ENCODE data around the gene KLHDC9.
A peak's percentile ranks its signal among the peaks of the same experiment; 100 is the strongest.

KLHDC9 gene

DNA sequence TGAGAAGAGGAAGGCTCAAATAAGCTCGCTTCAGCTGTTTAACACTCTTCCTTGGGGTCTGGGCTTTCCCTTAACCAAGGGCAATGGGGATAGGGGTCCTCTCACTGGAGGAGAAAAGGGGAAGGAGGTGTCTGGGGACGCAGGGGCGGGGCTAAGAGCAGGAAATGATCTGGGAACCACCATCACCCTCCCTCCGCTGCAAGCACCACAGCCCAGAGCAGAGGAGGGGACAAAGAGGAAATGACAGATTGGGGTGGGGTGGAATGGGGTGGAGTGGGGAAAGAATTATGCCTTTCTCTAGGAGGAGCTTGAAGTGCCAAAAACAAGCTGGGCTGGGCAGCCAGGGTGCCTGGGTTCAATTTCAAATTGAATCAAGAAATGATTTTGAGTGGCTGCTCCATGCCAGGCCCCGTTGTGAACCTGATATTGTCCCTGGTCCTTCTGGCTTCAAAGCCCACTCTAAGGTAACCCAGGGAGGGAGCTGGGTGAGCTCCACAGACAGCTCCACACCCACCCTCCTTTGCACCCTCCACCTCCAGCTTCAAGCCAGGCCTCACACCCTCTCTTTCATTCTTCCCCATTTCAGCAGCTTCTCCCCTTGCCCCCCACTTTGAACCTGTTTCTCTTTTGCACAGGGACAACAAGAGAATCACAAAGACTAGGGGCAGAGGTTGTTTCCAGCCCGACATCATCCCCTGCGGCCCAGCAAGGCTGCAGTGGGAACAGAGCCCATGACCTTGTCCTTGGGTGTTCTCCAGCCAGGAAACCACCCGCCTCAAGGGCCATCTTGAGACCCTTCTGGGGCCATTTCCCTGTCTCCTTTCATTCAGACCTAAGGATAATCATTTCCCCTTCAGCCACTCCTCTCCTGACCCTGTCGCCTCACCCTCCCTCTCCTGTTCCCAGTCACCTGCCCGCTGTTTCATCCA, 29.6 kb upstream of the KLHDC9 start:
- H3K36me3 ChIP-seq (ENCODE audit: control insufficient read depth, insufficient read depth, low read length, severe bottlenecking), result no peaks in the 10 kb centered on the region
- no peak for DNase-seq (ENCODE audit: low read depth)
- H3K9ac ChIP-seq (ENCODE audit: low read length), result no peak overlapping the region
- H3K27me3 ChIP-seq (replicated peaks; ENCODE audit: control insufficient read depth, insufficient read depth, low read length), result peaks cover 5% of the 10 kb centered on the region
- H3K4me1 ChIP-seq (ENCODE audit: control insufficient read depth, insufficient read depth, low read length), result no peaks in the 10 kb centered on the region
- H3K9me3 ChIP-seq (ENCODE audit: control insufficient read depth, low read length), result no peaks in the 10 kb centered on the region
- no peak overlapping the region for H3K4me3 ChIP-seq (ENCODE audit: low read length)

DNA sequence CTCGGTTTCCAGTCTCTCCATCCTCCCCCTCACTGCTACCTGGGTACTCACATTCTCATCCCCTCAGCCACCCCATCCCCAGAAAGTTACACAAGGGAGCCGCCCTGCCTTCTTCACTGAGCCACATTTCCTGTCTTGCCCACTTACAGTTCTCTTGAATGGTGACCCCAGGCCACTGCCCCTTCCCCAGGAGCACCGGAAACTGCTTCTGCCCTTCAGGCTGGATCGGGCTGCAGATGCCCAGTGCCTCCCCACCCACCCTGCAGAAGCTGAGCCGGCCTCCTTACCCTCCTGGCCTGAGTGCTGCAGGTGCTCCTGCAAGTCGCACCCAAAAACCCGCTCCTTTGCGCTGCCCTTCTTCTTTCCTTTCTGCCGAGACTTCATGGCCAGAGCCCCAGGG, 28.9 kb upstream of the KLHDC9 start:
- no peaks in the 10 kb centered on the region for H3K36me3 ChIP-seq (ENCODE audit: control insufficient read depth, insufficient read depth, low read length, severe bottlenecking)
- H3K4me1 ChIP-seq (ENCODE audit: control insufficient read depth, insufficient read depth, low read length), result no peaks in the 10 kb centered on the region
- no peak overlapping the region for H3K4me3 ChIP-seq (ENCODE audit: low read length)
- H3K27me3 ChIP-seq (replicated peaks; ENCODE audit: control insufficient read depth, insufficient read depth, low read length), result peaks cover 5% of the 10 kb centered on the region
- DNase-seq (ENCODE audit: low read depth), result no peak
- H3K9ac ChIP-seq (ENCODE audit: low read length), result no peak overlapping the region
- no peaks in the 10 kb centered on the region for H3K9me3 ChIP-seq (ENCODE audit: control insufficient read depth, low read length)

DNA sequence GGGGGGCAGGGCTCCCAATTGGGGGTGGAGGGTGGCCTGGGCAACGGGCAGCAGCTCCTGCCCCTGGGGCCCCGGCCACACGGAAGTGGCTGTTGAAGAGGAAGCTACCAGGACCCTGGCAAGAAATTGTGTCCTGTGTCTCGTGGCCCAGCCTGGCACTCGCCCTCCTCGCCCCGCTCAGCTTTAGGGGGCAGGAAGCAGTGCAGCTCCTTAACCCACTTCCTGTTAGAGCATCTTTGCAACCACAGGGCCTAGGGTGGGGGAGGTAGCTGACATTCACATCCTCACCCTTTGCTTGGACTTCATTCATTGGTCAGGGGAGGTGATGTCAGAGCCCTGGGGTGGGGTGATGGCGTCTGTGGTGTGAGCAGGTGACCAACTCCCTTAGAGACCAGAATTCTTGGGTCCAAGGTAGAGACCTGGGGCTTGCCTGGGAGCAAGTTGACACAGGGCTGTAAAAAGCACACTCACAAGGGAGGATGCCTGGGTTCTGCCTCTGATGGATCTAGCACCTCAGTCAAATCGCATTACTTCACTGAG, 28.4 kb upstream of the KLHDC9 start, which contains the start of gene ARHGAP30:
TSS of gene ARHGAP30 (minus strand) at position 161 of the 540 bp plus-strand sequence. CDS start 267 bp downstream, outside the sequence.
- Histone ChIP-seq H3K36me3 (ENCODE audit: control insufficient read depth, insufficient read depth, low read length, severe bottlenecking) (no peaks in the 10 kb centered on the region), H3K9me3 (ENCODE audit: control insufficient read depth, low read length) (no peaks in the 10 kb centered on the region), H3K27me3 (replicated peaks; ENCODE audit: control insufficient read depth, insufficient read depth, low read length) (peaks cover 5% of the 10 kb centered on the region), H3K9ac (ENCODE audit: low read length) (no peak within 1 kb of the TSS), H3K4me1 (ENCODE audit: control insufficient read depth, insufficient read depth, low read length) (no peaks in the 10 kb centered on the region), H3K4me3 (ENCODE audit: low read length) (no peak within 1 kb of the TSS)
- no peak for DNase-seq (ENCODE audit: low read depth)

DNA sequence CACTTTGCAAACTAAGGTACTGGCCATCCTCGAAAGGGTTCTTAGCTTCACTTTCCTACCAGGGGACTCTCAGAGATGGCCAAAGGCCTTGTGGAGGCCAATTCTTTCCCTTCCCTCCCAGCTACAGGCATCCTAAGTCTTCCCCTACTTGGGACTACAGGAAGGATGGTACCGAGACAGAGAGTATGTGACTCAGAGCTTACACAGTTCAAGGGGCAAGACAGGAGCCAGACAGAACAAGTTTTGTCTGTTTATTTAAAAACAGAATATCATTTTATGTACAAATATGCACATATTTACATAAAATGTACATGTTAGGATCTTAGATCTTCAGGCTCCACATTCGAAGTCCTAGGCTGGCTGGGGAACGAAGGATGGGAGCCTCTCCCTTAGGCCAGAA, 27.4 kb upstream of the KLHDC9 start:
- Histone ChIP-seq H3K9ac (ENCODE audit: low read length) (no peak overlapping the region), H3K36me3 (ENCODE audit: control insufficient read depth, insufficient read depth, low read length, severe bottlenecking) (no peaks in the 10 kb centered on the region), H3K27me3 (replicated peaks; ENCODE audit: control insufficient read depth, insufficient read depth, low read length) (peaks cover 3% of the 10 kb centered on the region), H3K4me3 (ENCODE audit: low read length) (no peak overlapping the region), H3K4me1 (ENCODE audit: control insufficient read depth, insufficient read depth, low read length) (no peaks in the 10 kb centered on the region), H3K9me3 (ENCODE audit: control insufficient read depth, low read length) (no peaks in the 10 kb centered on the region)
- DNase-seq (ENCODE audit: low read depth), result no peak

DNA sequence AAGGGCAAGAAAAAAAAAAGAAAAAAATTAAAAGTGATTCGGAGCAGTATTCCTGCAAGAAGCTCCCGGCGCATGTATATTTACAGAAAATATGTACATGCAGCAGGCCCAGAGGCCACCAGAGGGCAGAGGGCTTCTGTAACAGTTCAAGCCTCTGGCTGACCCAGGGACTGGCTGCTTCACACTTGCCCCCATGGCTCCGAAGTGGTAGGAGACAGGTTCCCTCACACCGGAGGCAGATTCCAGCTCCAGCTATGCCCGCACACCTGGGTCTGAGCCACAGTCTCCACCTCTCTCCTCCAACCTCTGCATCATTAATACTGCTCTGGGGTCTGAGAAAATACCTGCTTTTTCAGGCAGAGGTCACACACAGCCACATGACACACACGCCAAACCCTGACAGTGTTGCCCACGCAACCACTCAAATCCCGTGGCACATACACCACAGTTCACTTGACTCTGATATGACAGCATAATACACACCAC, 26.2 kb upstream of the KLHDC9 start:
- H3K9ac ChIP-seq (ENCODE audit: low read length), result no peak overlapping the region
- peak; percentile 29 for DNase-seq (ENCODE audit: low read depth)
- no peaks in the 10 kb centered on the region for H3K27me3 ChIP-seq (replicated peaks; ENCODE audit: control insufficient read depth, insufficient read depth, low read length)
- no peaks in the 10 kb centered on the region for H3K4me1 ChIP-seq (ENCODE audit: control insufficient read depth, insufficient read depth, low read length)
- H3K36me3 ChIP-seq (ENCODE audit: control insufficient read depth, insufficient read depth, low read length, severe bottlenecking), result no peaks in the 10 kb centered on the region
- no peaks in the 10 kb centered on the region for H3K9me3 ChIP-seq (ENCODE audit: control insufficient read depth, low read length)
- no peak overlapping the region for H3K4me3 ChIP-seq (ENCODE audit: low read length)

DNA sequence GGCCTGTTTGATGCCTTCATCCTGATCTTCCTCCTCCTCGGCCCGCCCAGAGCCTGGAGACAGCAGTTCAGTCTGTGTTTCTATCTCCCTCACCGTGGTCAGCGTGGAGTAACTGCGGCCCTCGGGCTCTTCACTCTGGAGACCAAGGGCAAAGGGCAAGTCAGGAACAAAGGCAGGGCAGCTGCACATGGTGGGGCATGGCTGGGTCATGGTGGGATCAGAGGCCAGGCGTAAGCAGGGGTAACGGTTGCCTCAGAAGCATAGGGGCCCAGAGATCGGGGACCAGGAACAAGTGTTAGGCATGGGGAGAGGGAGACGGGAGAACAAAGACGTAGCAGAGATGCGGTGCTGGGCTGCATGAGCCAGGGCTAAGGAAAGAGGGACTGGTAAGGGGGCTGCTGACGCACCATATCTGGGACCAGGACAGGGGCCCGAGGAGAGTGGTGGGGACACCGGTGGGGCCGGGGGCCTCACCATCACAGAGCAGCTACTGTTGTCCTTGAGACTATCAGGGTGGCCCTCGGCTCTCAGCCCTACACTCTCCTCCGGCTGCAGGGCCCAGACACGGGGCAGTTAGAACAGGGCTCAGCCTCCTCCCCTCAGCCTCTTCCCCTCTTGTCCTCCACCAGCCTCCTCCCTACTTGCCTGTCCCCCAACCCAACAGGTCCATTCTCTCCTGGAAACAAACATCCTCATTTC, 25.3 kb upstream of the KLHDC9 start:
- no peak for DNase-seq (ENCODE audit: low read depth)
- Histone ChIP-seq H3K36me3 (ENCODE audit: control insufficient read depth, insufficient read depth, low read length, severe bottlenecking) (no peaks in the 10 kb centered on the region), H3K4me3 (ENCODE audit: low read length) (no peak overlapping the region), H3K9me3 (ENCODE audit: control insufficient read depth, low read length) (no peaks in the 10 kb centered on the region), H3K27me3 (replicated peaks; ENCODE audit: control insufficient read depth, insufficient read depth, low read length) (no peaks in the 10 kb centered on the region), H3K4me1 (ENCODE audit: control insufficient read depth, insufficient read depth, low read length) (no peaks in the 10 kb centered on the region), H3K9ac (ENCODE audit: low read length) (no peak overlapping the region)

GRCh38 chr1:161073474-161074121, 24.6 kb upstream of the KLHDC9 start:
- H3K4me3 ChIP-seq (ENCODE audit: low read length), result no peak overlapping the region

GRCh38 chr1:161074676-161075368, 23.3 kb upstream of the KLHDC9 start:
- H3K4me1 ChIP-seq (ENCODE audit: control insufficient read depth, insufficient read depth, low read length), result peaks cover under 1% of the 10 kb centered on the region
- no peaks in the 10 kb centered on the region for H3K36me3 ChIP-seq (ENCODE audit: control insufficient read depth, insufficient read depth, low read length, severe bottlenecking)
- no peaks in the 10 kb centered on the region for H3K27me3 ChIP-seq (replicated peaks; ENCODE audit: control insufficient read depth, insufficient read depth, low read length)
- H3K9me3 ChIP-seq (ENCODE audit: control insufficient read depth, low read length), result no peaks in the 10 kb centered on the region
- H3K9ac ChIP-seq (ENCODE audit: low read length), result no peak overlapping the region
- DNase-seq (ENCODE audit: low read depth), result no peak
- H3K4me3 ChIP-seq (ENCODE audit: low read length), result no peak overlapping the region

More at GRCh38 chr1:161073474-161074121, 24.6 kb upstream of the KLHDC9 start:
- Histone ChIP-seq H3K36me3 (ENCODE audit: control insufficient read depth, insufficient read depth, low read length, severe bottlenecking) (no peaks in the 10 kb centered on the region), H3K9ac (ENCODE audit: low read length) (no peak overlapping the region), H3K4me1 (ENCODE audit: control insufficient read depth, insufficient read depth, low read length) (no peaks in the 10 kb centered on the region), H3K9me3 (ENCODE audit: control insufficient read depth, low read length) (no peaks in the 10 kb centered on the region), H3K27me3 (replicated peaks; ENCODE audit: control insufficient read depth, insufficient read depth, low read length) (no peaks in the 10 kb centered on the region)
- DNase-seq (ENCODE audit: low read depth), result no peak

DNA sequence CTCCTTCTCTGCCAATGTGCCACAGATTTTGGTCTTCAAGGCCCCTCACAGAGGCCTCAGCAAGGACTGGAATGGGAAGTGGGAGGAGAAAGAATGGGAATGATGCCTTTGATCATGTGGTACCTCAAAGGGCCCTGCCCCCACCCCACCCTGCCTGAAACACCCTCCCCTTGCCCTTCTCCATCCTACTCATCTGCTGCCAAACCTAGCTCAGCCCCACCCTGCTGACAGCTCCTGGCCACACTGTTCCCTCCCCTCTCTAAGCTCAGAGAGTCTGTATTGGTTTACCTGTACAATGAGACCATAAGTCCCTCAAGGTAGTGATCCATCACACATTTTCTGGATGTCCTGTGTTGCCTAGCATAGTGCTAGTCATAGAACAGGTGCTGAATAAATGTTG, 21.8 kb upstream of the KLHDC9 start:
- no peak overlapping the region for H3K9ac ChIP-seq (ENCODE audit: low read length)
- H3K27me3 ChIP-seq (replicated peaks; ENCODE audit: control insufficient read depth, insufficient read depth, low read length), result no peaks in the 10 kb centered on the region
- H3K9me3 ChIP-seq (ENCODE audit: control insufficient read depth, low read length), result no peaks in the 10 kb centered on the region
- DNase-seq (ENCODE audit: low read depth), result no peak
- peaks cover 16% of the 10 kb centered on the region for H3K4me1 ChIP-seq (ENCODE audit: control insufficient read depth, insufficient read depth, low read length)
- H3K4me3 ChIP-seq (ENCODE audit: low read length), result no peak overlapping the region
- no peaks in the 10 kb centered on the region for H3K36me3 ChIP-seq (ENCODE audit: control insufficient read depth, insufficient read depth, low read length, severe bottlenecking)

GRCh38 chr1:161077426-161077825, 20.7 kb upstream of the KLHDC9 start:
- H3K4me3 ChIP-seq (ENCODE audit: low read length), result no peak overlapping the region
- no peak for DNase-seq (ENCODE audit: low read depth)
- H3K9me3 ChIP-seq (ENCODE audit: control insufficient read depth, low read length), result no peaks in the 10 kb centered on the region
- H3K36me3 ChIP-seq (ENCODE audit: control insufficient read depth, insufficient read depth, low read length, severe bottlenecking), result no peaks in the 10 kb centered on the region
- no peaks in the 10 kb centered on the region for H3K27me3 ChIP-seq (replicated peaks; ENCODE audit: control insufficient read depth, insufficient read depth, low read length)
- H3K9ac ChIP-seq (ENCODE audit: low read length), result no peak overlapping the region
- peaks cover 18% of the 10 kb centered on the region for H3K4me1 ChIP-seq (ENCODE audit: control insufficient read depth, insufficient read depth, low read length)

All from adipocyte (in vitro differentiated cells).